Measurements from ENCODE around the gene ALDH1L2.

The ALDH1L2 gene

DNA sequence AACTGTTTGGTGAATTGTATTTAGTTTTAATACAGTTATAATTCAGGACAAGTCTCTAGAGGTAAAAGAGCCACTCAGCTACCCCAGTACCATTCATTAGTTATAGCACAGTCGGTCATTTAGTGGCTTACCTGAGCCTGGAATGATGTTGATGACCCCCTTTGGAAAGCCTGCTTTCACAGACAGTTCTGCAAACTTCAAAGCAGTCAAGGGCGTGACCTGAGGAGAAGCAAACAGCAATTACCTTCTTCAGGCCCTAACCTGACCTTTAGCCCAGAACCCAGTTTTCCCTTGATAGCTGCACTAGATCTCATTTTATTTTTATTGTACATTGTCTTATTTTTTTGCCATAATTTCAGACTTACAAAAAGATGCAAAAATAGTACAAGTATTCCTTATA lies 43.8 kb downstream of the ALDH1L2 start:
- no peak for TF ChIP-seq REST (IDR thresholded peaks at IDR 0.05; ENCODE audit: low read depth)
- no peak for TF ChIP-seq YY1 (IDR thresholded peaks at IDR 0.05; ENCODE audit: low read depth)
- no peak for TF ChIP-seq EGR1 (IDR thresholded peaks at IDR 0.05)
- no peak for TF ChIP-seq CREB1 (IDR thresholded peaks at IDR 0.05; ENCODE audit: low read depth)
- no peak for TF ChIP-seq FOXM1 (IDR thresholded peaks at IDR 0.05; ENCODE audit: borderline replicate concordance, low read depth)
- TF ChIP-seq, protein P1, sequence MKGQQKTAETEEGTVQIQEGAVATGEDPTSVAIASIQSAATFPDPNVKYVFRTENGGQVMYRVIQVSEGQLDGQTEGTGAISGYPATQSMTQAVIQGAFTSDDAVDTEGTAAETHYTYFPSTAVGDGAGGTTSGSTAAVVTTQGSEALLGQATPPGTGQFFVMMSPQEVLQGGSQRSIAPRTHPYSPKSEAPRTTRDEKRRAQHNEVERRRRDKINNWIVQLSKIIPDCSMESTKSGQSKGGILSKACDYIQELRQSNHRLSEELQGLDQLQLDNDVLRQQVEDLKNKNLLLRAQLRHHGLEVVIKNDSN (IDR thresholded peaks at IDR 0.05) = no peak
- no peak for TF ChIP-seq CEBPB (IDR thresholded peaks at IDR 0.05)
- TF ChIP-seq NFIC (IDR thresholded peaks at IDR 0.05) = no peak
- TF ChIP-seq TEAD4 (IDR thresholded peaks at IDR 0.05) = no peak
- no peak for TF ChIP-seq RAD21 (IDR thresholded peaks at IDR 0.05; ENCODE audit: low read depth)
- no peak for TF ChIP-seq ZBTB7A (IDR thresholded peaks at IDR 0.05; ENCODE audit: low read depth)
- no peak for TF ChIP-seq TAF1 (IDR thresholded peaks at IDR 0.05; ENCODE audit: low read depth)
- no peak for TF ChIP-seq TCF12 (IDR thresholded peaks at IDR 0.05; ENCODE audit: low read depth)
- TF ChIP-seq, protein P2, sequence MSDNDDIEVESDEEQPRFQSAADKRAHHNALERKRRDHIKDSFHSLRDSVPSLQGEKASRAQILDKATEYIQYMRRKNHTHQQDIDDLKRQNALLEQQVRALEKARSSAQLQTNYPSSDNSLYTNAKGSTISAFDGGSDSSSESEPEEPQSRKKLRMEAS (IDR thresholded peaks at IDR 0.05) = no peak
- TF ChIP-seq EP300 (IDR thresholded peaks at IDR 0.05; ENCODE audit: borderline replicate concordance) = no peak

DNA sequence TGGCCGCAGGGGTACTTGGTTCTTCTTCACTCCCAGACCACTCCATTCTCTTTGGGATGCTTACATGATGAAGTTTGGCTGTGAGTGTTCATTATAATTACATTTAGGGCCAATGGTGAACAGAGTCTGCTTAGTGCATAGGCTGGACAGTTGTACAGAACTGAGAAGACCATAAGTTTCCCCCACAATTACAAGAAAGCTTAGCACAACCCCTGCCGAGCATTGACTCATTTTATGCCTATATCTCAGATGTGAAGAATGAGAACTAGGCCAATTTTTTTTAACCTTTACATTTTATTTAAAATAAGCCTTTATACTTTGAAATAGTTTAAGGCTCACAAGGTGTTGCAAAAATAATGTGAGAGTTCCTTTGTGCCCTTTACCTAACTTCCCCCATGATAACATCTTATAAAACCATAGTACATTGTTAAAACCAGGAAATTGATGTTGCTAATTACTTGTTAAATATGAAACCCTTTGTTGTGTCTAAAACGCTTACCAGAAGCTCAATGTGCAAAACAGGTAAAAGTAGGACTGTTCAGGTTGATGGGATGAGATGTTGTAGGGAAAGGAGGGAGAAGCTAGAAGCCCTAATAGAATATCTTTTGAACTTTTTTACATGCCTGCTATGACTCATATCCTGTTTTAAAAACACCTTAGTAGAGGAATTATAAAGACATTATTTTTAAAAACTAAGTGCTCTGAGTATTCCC lies 47.2 kb downstream of the ALDH1L2 start:
- TF ChIP-seq CEBPB (IDR thresholded peaks at IDR 0.05) = no peak
- TF ChIP-seq EGR1 (IDR thresholded peaks at IDR 0.05) = no peak
- TF ChIP-seq TCF12 (IDR thresholded peaks at IDR 0.05; ENCODE audit: low read depth) = no peak
- TF ChIP-seq EP300 (IDR thresholded peaks at IDR 0.05; ENCODE audit: borderline replicate concordance) = no peak
- TF ChIP-seq NFIC (IDR thresholded peaks at IDR 0.05) = no peak
- TF ChIP-seq, protein P1 (IDR thresholded peaks at IDR 0.05) = no peak
- TF ChIP-seq TEAD4 (IDR thresholded peaks at IDR 0.05) = no peak
- TF ChIP-seq ZBTB7A (IDR thresholded peaks at IDR 0.05; ENCODE audit: low read depth) = no peak
- no peak for TF ChIP-seq TAF1 (IDR thresholded peaks at IDR 0.05; ENCODE audit: low read depth)
- TF ChIP-seq RAD21 (IDR thresholded peaks at IDR 0.05; ENCODE audit: low read depth) = no peak
- no peak for TF ChIP-seq CREB1 (IDR thresholded peaks at IDR 0.05; ENCODE audit: low read depth)
- no peak for TF ChIP-seq YY1 (IDR thresholded peaks at IDR 0.05; ENCODE audit: low read depth)
- no peak for TF ChIP-seq REST (IDR thresholded peaks at IDR 0.05; ENCODE audit: low read depth)
- no peak for TF ChIP-seq FOXM1 (IDR thresholded peaks at IDR 0.05; ENCODE audit: borderline replicate concordance, low read depth)
- TF ChIP-seq, protein P2 (IDR thresholded peaks at IDR 0.05) = no peak

DNA sequence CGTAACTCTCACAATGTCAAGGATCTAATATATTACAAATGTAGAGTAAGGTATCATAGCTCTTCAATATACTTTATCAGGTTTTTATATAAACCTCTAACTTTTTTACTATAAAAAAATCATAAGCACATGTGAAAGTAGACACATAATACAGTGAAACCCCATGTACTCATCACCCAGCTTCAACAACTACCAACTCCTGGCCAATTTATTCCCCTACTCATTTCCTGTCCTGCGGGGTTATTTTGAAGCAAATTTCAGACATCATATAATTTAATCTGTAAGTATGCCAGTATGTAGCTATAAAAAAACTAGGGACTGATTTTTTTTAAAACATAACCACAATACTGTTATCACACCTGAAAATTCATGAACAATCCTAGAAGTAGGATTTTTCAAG lies 50.4 kb downstream of the ALDH1L2 start:
- no peak for TF ChIP-seq FOXM1 (IDR thresholded peaks at IDR 0.05; ENCODE audit: borderline replicate concordance, low read depth)
- TF ChIP-seq, protein P1 (IDR thresholded peaks at IDR 0.05) = no peak
- no peak for TF ChIP-seq RAD21 (IDR thresholded peaks at IDR 0.05; ENCODE audit: low read depth)
- no peak for TF ChIP-seq TCF12 (IDR thresholded peaks at IDR 0.05; ENCODE audit: low read depth)
- no peak for TF ChIP-seq CREB1 (IDR thresholded peaks at IDR 0.05; ENCODE audit: low read depth)
- no peak for TF ChIP-seq CEBPB (IDR thresholded peaks at IDR 0.05)
- TF ChIP-seq YY1 (IDR thresholded peaks at IDR 0.05; ENCODE audit: low read depth) = no peak
- TF ChIP-seq, protein P2 (IDR thresholded peaks at IDR 0.05) = no peak
- no peak for TF ChIP-seq TEAD4 (IDR thresholded peaks at IDR 0.05)
- no peak for TF ChIP-seq EGR1 (IDR thresholded peaks at IDR 0.05)
- no peak for TF ChIP-seq ZBTB7A (IDR thresholded peaks at IDR 0.05; ENCODE audit: low read depth)
- no peak for TF ChIP-seq NFIC (IDR thresholded peaks at IDR 0.05)

DNA sequence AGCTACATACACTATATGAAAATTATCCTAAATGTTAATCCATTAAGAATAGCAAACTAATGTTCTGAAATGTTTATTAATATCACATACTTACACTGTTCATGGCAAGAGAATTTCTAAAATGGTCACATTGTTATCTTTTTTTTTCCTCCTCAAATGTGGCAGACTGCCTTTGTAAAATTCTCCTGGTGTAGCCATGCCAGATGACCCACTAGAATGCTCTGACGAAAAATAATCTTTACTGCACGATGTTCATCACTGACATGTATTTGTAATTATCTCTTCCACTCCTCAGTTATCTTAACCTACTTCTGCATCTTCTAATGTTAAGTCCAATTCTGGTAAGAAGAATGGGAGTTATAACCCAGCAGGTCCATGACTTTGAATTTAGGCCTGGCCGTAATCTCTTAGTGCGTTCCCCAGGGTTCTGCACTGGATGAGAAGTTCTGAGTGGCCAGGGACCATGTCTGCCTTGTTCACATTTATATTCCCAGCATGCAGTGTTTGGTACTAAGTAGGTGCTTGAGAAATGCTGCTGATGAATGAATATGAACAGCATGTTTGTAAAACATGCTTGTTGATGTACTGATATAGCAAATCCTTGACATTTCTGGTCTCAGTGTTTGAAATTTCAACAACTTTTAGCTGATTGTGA lies 51.4 kb downstream of the ALDH1L2 start:
- TF ChIP-seq NFIC (IDR thresholded peaks at IDR 0.05) = no peak
- no peak for TF ChIP-seq TAF1 (IDR thresholded peaks at IDR 0.05; ENCODE audit: low read depth)
- TF ChIP-seq RAD21 (IDR thresholded peaks at IDR 0.05; ENCODE audit: low read depth) = no peak
- TF ChIP-seq, protein P2 (IDR thresholded peaks at IDR 0.05) = no peak
- no peak for TF ChIP-seq REST (IDR thresholded peaks at IDR 0.05; ENCODE audit: low read depth)
- no peak for TF ChIP-seq TEAD4 (IDR thresholded peaks at IDR 0.05)
- TF ChIP-seq EGR1 (IDR thresholded peaks at IDR 0.05) = no peak
- no peak for TF ChIP-seq CEBPB (IDR thresholded peaks at IDR 0.05)
- TF ChIP-seq TCF12 (IDR thresholded peaks at IDR 0.05; ENCODE audit: low read depth) = no peak
- no peak for TF ChIP-seq ZBTB7A (IDR thresholded peaks at IDR 0.05; ENCODE audit: low read depth)
- no peak for TF ChIP-seq FOXM1 (IDR thresholded peaks at IDR 0.05; ENCODE audit: borderline replicate concordance, low read depth)
- TF ChIP-seq CREB1 (IDR thresholded peaks at IDR 0.05; ENCODE audit: low read depth) = no peak
